Measurements from ENCODE around the gene RPIA. TPM values are rescaled to one million over a fixed set of nuclear protein-coding genes. Genes with fewer than 3 reads are reported as not detected.

RPIA gene
- total and polyA plus RNA-seq, 5 donors, result 9.1 to 15.4 (median 11.8) TPM

- ATAC-seq (no peak), DNase-seq (no peak)
- Histone ChIP-seq H3K9me3 (ENCODE audit: control insufficient read depth, low read length) (no peaks in the 10 kb centered on the region), H3K4me1 (ENCODE audit: control insufficient read depth, insufficient read depth, low read length) (peaks cover 7% of the 10 kb centered on the region), H3K27me3 (ENCODE audit: control insufficient read depth, insufficient read depth) (no peaks in the 10 kb centered on the region), H3K4me3 (ENCODE audit: low read length) (no peak overlapping the region), H3K27ac (ENCODE audit: low read length) (no peak overlapping the region)
- 98% methylated on average over 1 of the region's 1 CpG for WGBS
- intact Hi-C loops (cut with DNase I), result no loop called here
Measured at GRCh38 chr2:88660622-88661021, 30.9 kb upstream of the RPIA start.

DNA sequence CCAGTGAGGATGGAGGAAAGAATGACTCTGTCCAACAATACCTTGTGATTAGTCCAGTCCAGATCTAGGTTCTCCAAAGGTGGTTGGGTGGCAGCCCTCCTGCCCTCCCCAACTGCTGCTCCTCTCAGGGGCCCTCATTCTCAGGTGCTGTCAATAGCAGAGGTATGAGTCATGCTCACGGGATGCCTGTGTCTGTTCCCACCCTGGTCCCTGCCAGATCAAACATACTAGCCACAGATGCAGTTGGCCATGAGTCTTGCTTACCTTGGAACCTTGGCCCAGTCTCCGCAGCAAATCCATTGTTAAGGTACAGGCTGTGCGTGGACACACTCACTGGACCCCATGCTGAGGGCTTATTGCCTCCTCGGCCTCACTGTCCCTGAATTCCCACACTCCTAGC is 24.9 kb upstream of the RPIA start:
- Histone ChIP-seq H3K27me3 (ENCODE audit: control insufficient read depth, insufficient read depth) (no peaks in the 10 kb centered on the region), H3K9me3 (ENCODE audit: control insufficient read depth, low read length) (no peaks in the 10 kb centered on the region), H3K4me1 (ENCODE audit: control insufficient read depth, insufficient read depth, low read length) (no peaks in the 10 kb centered on the region), H3K4me3 (ENCODE audit: low read length) (no peak overlapping the region), H3K27ac (ENCODE audit: low read length) (no peak overlapping the region)
- ATAC-seq (peak in 1 of 2 donors; percentile 32), DNase-seq (no peak)
- 86% methylated on average over 4 of the region's 4 CpGs for WGBS
- intact Hi-C loops (cut with DNase I), result no loop called here

DNA sequence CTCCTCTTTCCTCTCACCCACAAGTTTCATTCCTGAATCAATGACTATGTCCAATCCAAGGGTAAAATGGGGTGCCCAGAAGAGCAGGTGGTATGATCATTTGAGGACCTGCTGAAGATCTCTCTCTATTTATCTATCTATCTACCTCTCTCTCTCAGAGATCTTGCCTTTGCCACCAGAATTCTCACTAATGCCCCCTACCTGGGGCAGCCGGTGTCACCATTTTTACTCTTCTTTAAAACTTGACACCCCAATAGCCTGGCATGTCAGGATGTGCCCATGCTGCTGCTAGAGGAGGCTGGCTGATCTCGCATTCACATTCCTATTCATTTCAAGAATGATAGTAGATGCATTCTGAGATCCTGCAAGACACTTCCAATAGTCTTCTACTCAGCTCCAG is 24.3 kb upstream of the RPIA start:
- DNase-seq, result no peak
- Histone ChIP-seq H3K4me1 (ENCODE audit: control insufficient read depth, insufficient read depth, low read length) (no peaks in the 10 kb centered on the region), H3K27me3 (ENCODE audit: control insufficient read depth, insufficient read depth) (no peaks in the 10 kb centered on the region), H3K9me3 (ENCODE audit: control insufficient read depth, low read length) (no peaks in the 10 kb centered on the region), H3K27ac (ENCODE audit: low read length) (no peak overlapping the region), H3K4me3 (ENCODE audit: low read length) (no peak overlapping the region)
- WGBS, result 86% methylated on average over 2 of the region's 2 CpGs
- no peak for ATAC-seq
- intact Hi-C loops (cut with DNase I), result no loop called here

- DNase-seq, result no peak
- Histone ChIP-seq H3K4me1 (ENCODE audit: control insufficient read depth, insufficient read depth, low read length) (no peaks in the 10 kb centered on the region), H3K9me3 (ENCODE audit: control insufficient read depth, low read length) (no peaks in the 10 kb centered on the region), H3K27ac (ENCODE audit: low read length) (no peak overlapping the region), H3K4me3 (ENCODE audit: low read length) (no peak overlapping the region), H3K27me3 (ENCODE audit: control insufficient read depth, insufficient read depth) (no peaks in the 10 kb centered on the region)
- ATAC-seq, result peak in 1 of 2 donors; percentile 43
- WGBS, result 82% methylated on average over 2 of the region's 2 CpGs
- intact Hi-C loops (cut with DNase I), result no loop called here
Measured at GRCh38 chr2:88668862-88669261, 22.6 kb upstream of the RPIA start.

GRCh38 chr2:88669482-88670214 is 21.8 kb upstream of the RPIA start:
- Histone ChIP-seq H3K27me3 (ENCODE audit: control insufficient read depth, insufficient read depth) (no peaks in the 10 kb centered on the region), H3K4me1 (ENCODE audit: control insufficient read depth, insufficient read depth, low read length) (no peaks in the 10 kb centered on the region)
- intact Hi-C loops (cut with DNase I), result loop anchor here in 3 of 4 donors (2.0 to 5.0 kb wide), 3 partner anchors 77 to 79 kb away; no protein-coding TSS in a partner anchor

DNA sequence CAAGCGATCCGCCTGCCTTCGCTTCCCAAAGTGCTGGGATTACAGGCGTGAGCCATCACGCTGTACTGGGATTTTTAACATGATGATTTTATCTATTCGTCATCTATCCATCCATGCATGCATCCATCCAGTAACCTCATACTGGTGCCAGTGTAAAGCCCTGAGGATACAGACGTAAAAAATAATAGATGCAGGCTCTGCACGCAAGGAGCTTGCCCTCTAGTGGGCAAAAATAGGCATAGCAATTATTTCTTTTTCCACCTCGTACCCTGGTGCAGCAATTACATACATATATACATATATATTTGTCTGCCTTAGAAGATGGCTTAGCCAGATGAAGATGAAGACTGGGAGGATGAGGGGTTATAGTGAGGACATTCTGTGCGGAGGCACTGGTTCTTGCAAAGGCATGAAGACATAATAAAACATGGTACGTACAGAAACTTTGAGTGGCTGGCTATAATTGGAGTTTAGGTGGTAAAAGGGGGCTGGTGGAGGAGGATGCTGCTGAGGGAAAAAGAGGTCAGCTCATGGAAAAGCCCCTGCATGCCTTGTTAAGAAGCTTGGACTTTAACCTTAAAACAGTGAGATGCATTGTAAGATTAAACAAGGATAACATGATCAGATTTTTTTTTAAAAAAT is 19.6 kb upstream of the RPIA start:
- Histone ChIP-seq H3K4me3 (ENCODE audit: low read length) (no peak overlapping the region), H3K27ac (ENCODE audit: low read length) (no peak overlapping the region), H3K27me3 (ENCODE audit: control insufficient read depth, insufficient read depth) (no peaks in the 10 kb centered on the region), H3K4me1 (ENCODE audit: control insufficient read depth, insufficient read depth, low read length) (no peaks in the 10 kb centered on the region), H3K9me3 (ENCODE audit: control insufficient read depth, low read length) (no peaks in the 10 kb centered on the region)
- 40% methylated on average over 11 of the region's 11 CpGs for WGBS
- peak; percentile 71 to 77 for ATAC-seq
- intact Hi-C loops (cut with DNase I), result loop anchor here (2.0 to 5.0 kb wide), 3 partner anchors 79 to 81 kb away; no protein-coding TSS in a partner anchor
- DNase-seq, result no peak

More at GRCh38 chr2:88669482-88670214, 21.8 kb upstream of the RPIA start:
- peak; percentile 59 to 66 for ATAC-seq
- DNase-seq, result no peak
- WGBS, result 62% methylated on average over 6 of the region's 6 CpGs
- Histone ChIP-seq H3K4me3 (ENCODE audit: low read length) (no peak overlapping the region), H3K27ac (ENCODE audit: low read length) (no peak overlapping the region), H3K9me3 (ENCODE audit: control insufficient read depth, low read length) (no peaks in the 10 kb centered on the region)

GRCh38 chr2:88673363-88673762 is 18.1 kb upstream of the RPIA start:
- no peak overlapping the region for H3K4me3 ChIP-seq (ENCODE audit: low read length)
- no peaks in the 10 kb centered on the region for H3K9me3 ChIP-seq (ENCODE audit: control insufficient read depth, low read length)
- intact Hi-C loops (cut with DNase I), result loop anchor here in 2 of 4 donors (2.0 to 5.0 kb wide), 2 partner anchors 81 to 83 kb away; no protein-coding TSS in a partner anchor
- no peak for DNase-seq
- no peak overlapping the region for H3K27ac ChIP-seq (ENCODE audit: low read length)
- no peaks in the 10 kb centered on the region for H3K4me1 ChIP-seq (ENCODE audit: control insufficient read depth, insufficient read depth, low read length)
- ATAC-seq, result no peak
- H3K27me3 ChIP-seq (ENCODE audit: control insufficient read depth, insufficient read depth), result no peaks in the 10 kb centered on the region
- 43% methylated on average over 1 of the region's 1 CpG for WGBS

DNA sequence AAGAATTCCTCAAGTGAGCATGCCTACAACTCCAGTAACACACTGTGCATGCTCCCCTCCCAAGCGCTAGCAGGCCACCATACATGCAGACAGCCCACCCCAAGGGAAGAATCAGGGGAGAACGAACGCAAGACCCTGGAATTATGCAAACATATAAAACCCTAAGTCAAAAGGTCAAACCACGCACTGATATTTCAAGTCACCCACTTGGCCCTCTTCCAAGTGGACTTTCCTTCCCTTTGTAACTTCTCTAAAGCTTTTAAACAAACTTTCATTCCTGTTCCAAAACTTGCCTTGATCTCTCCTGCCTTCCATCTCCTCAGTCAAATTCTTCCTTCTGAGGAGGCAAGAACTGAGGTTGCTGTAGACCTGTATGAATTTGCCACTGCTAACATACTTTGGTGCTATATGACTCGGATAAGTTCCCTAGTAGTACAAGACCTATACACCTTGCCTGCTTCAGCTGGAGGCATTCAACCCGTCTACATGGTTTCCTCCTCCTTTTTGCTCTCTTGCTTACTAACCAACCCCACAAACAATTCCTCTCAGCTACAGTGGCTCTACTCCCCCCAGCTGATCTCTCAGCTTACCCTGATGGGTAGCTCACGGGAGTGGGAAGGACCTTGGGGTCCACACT is 11.1 kb upstream of the RPIA start:
- no peak for ATAC-seq

DNA sequence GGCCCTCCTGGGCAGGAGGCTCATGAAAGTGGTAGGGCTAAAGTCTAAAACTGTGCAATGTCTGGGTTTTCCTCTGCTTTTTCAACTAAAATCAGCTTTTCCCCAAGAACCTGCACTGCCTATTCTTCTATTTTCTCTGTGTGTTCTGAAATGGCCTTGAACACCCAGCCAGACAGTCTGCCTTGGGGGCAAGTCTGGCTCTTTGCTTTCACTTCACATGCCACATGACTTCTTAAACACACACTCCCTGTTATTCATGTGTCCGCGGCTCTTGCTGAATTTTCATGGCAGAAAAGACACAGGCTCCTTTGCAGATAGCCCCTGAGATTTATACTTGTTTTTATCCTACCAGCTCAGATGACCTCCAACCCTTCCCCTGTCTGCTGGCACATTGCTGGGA is 10.6 kb upstream of the RPIA start:
- Histone ChIP-seq H3K4me1 (ENCODE audit: control insufficient read depth, insufficient read depth, low read length) (no peaks in the 10 kb centered on the region), H3K27ac (ENCODE audit: low read length) (no peak overlapping the region), H3K27me3 (ENCODE audit: control insufficient read depth, insufficient read depth) (no peaks in the 10 kb centered on the region), H3K4me3 (ENCODE audit: low read length) (no peak overlapping the region), H3K9me3 (ENCODE audit: control insufficient read depth, low read length) (no peaks in the 10 kb centered on the region)
- intact Hi-C loops (cut with DNase I), result no loop called here
- DNase-seq (no peak), ATAC-seq (no peak)
- 87% methylated on average over 2 of the region's 2 CpGs for WGBS

More for the DNA sequence above, 11.1 kb upstream of the RPIA start:
- Histone ChIP-seq H3K4me3 (ENCODE audit: low read length) (no peak overlapping the region), H3K27me3 (ENCODE audit: control insufficient read depth, insufficient read depth) (no peaks in the 10 kb centered on the region), H3K4me1 (ENCODE audit: control insufficient read depth, insufficient read depth, low read length) (no peaks in the 10 kb centered on the region), H3K9me3 (ENCODE audit: control insufficient read depth, low read length) (no peaks in the 10 kb centered on the region), H3K27ac (ENCODE audit: low read length) (no peak overlapping the region)
- intact Hi-C loops (cut with DNase I), result no loop called here
- 85% methylated on average over 7 of the region's 7 CpGs for WGBS
- DNase-seq, result no peak

- DNase-seq (no peak), ATAC-seq (no peak)
- Histone ChIP-seq H3K4me3 (ENCODE audit: low read length) (no peak overlapping the region), H3K4me1 (ENCODE audit: control insufficient read depth, insufficient read depth, low read length) (no peaks in the 10 kb centered on the region), H3K9me3 (ENCODE audit: control insufficient read depth, low read length) (no peaks in the 10 kb centered on the region), H3K27me3 (ENCODE audit: control insufficient read depth, insufficient read depth) (no peaks in the 10 kb centered on the region), H3K27ac (ENCODE audit: low read length) (no peak overlapping the region)
- intact Hi-C loops (cut with DNase I), result no loop called here
- 44% methylated on average over 2 of the region's 2 CpGs for WGBS
Measured at GRCh38 chr2:88683160-88684021, 8.1 kb upstream of the RPIA start.

All from right cardiac atrium (tissue), 5 donors.